Measurements from ENCODE around the gene COL3A1.

- TF ChIP-seq CTCF (IDR thresholded peaks at IDR 0.05; ENCODE audit: borderline replicate concordance, extremely low read depth, low read length, poor library complexity, severe bottlenecking) (no peak), EZH2 (IDR thresholded peaks at IDR 0.05; ENCODE audit: borderline replicate concordance, low read depth, low read length, severe bottlenecking) (no peak)
Measured at GRCh38 chr2:188966728-188967440, 7.3 kb upstream of the COL3A1 start.

All from DND-41 (cell line).